SJSA1 (cell line): ENCODE data around the gene FXYD6. TPM values are rescaled to one million over a fixed set of nuclear protein-coding genes. Genes with fewer than 3 reads are reported as not detected.

Experiments
- DNase-seq, 2 experiments: peaks; one replicate each; pipeline ENCODE4 v3.0.0-alpha.2; 2015 to 2020; ENCODE audit warnings: low spot score in 2 of 2, low read depth in 1 of 2
- H3K27ac ChIP-seq: fragments of 250-450 bp; sonication (Bioruptor Pico); 2 replicates; pipeline ENCODE4 v1.5.1; 2020; ENCODE audit warnings: mild to moderate bottlenecking, moderate library complexity
- H3K27me3 ChIP-seq: fragments of 250-450 bp; sonication (Bioruptor Pico); replicated peaks from 2 replicates; pipeline ENCODE4 v1.5.1; 2020; ENCODE audit warnings: mild to moderate bottlenecking, moderate library complexity
- H3K36me3 ChIP-seq: fragments of 250-450 bp; sonication (Bioruptor Pico); 2 replicates; pipeline ENCODE4 v1.5.1; 2020; ENCODE audit warnings: mild to moderate bottlenecking
- H3K4me1 ChIP-seq: fragments of 250-450 bp; sonication (Bioruptor Pico); replicated peaks from 2 replicates; pipeline ENCODE4 v1.6.1; 2021; ENCODE audit warnings: mild to moderate bottlenecking
- H3K4me3 ChIP-seq: fragments of 250-450 bp; sonication (Bioruptor Pico); 2 replicates; pipeline ENCODE4 v1.5.1; 2020; ENCODE audit warnings: mild to moderate bottlenecking
- H3K9me3 ChIP-seq: fragments of 250-450 bp; sonication (Bioruptor Pico); replicated peaks from 2 replicates; pipeline ENCODE4 v1.5.1; 2020; ENCODE audit warnings: mild to moderate bottlenecking
- total RNA-seq: library from RNA; depleted of rRNA; stranded (reverse); fragments of >200 nt; shearing (Covaris generic); gene quantifications from 2 replicates; pipeline ENCODE4 v1.2.3, GENCODE V29; 2014

Gene FXYD6
- total RNA-seq, 1 experiment from 2014 or later: 0.05 TPM

DNA sequence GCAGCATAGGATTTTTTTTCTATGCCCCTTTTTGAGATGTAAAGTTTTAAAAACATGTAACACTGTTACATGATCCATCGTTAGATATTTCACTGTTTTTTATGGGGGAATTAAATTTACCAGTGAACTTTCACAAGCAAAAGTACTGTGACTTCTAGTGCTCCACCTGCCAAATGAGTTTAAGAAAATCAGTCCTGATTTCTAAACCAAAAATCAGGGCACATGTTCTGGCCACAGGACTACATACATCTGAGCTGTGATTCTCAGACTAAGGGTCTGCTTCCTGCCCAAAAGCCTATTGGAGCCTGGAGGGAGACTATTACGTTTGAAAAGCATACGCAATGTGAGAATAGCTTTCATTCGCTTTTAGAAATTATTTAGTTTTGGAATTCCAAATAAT is 30.3 kb upstream of the FXYD6 start:
- no peak for DNase-seq
- H3K9me3 ChIP-seq: no peaks in the 10 kb centered on the region
- no peak overlapping the region for H3K27ac ChIP-seq
- H3K4me1 ChIP-seq: no peaks in the 10 kb centered on the region
- H3K27me3 ChIP-seq: no peaks in the 10 kb centered on the region
- H3K4me3 ChIP-seq: no peak overlapping the region
- H3K36me3 ChIP-seq: no peaks in the 10 kb centered on the region

GRCh38 chr11:117906126-117906525 is 29.7 kb upstream of the FXYD6 start:
- H3K36me3 ChIP-seq: no peaks in the 10 kb centered on the region
- no peaks in the 10 kb centered on the region for H3K9me3 ChIP-seq
- no peak overlapping the region for H3K4me3 ChIP-seq
- no peak for DNase-seq
- no peak overlapping the region for H3K27ac ChIP-seq
- no peaks in the 10 kb centered on the region for H3K4me1 ChIP-seq
- no peaks in the 10 kb centered on the region for H3K27me3 ChIP-seq

DNA sequence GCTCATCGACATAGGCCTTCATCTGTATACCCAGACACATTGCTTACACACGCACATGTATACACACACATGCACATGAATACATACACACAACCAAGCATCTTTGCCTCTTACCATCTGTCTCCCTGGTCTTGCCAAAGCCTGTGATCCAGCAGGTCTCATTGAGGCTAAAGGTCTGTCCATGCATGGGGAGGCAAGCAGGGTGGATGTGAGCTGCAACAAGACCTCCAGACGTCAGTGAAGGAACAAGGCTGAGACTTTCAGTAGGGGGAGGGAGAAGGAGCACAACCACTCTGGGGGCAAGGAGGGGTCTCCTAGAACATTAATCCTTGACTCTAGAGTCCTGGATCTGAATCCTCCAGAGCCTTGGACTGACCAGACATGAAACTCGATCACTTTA is 29.1 kb upstream of the FXYD6 start:
- no peak overlapping the region for H3K27ac ChIP-seq
- H3K27me3 ChIP-seq: no peaks in the 10 kb centered on the region
- H3K9me3 ChIP-seq: no peaks in the 10 kb centered on the region
- no peak for DNase-seq
- no peaks in the 10 kb centered on the region for H3K36me3 ChIP-seq
- H3K4me1 ChIP-seq: no peaks in the 10 kb centered on the region
- H3K4me3 ChIP-seq: no peak overlapping the region

DNA sequence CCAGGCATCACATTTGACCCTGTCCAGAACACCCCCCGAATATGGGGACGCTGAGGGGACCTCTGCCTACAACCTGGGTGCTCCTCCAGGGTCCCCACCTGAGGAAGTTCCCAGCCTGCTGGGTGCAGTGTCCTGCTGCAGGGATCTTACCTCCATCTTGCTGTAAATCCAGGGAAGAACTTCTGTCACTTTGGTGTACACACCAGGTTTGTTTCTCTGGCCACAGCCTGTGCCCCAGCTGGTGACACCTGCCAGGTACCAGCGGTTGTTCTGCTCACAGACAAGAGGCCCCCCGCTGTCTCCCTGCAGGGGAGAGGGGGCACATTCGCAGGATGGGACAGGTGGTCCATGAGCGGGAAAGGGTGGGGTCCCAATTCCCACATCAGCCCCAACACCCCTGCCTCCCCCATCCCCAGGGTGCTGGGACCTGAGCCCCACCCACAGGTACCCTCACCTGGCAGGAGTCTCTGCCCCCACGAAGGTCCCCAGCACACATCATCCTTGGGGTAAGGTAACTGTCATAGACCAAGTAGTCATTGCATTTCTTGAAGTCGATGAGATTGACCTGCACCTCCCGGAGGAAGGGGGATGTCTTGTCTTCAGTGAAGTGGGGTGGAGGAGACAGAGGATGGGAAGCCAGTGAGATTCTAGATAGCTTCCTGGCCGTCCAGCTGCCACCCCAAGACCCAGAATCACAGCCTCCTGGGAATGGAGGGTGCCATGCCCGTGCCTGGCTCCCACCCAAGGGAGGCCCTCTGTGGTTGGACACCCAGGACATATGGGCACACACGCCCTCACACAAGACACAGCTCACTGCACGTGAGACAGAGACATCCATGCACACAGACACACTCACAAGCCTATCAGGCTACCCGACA is 27.3 kb upstream of the FXYD6 start:
- Histone ChIP-seq H3K4me1 (no peaks in the 10 kb centered on the region), H3K9me3 (no peaks in the 10 kb centered on the region), H3K27ac (no peak overlapping the region), H3K27me3 (no peaks in the 10 kb centered on the region), H3K4me3 (no peak overlapping the region), H3K36me3 (no peaks in the 10 kb centered on the region)
- no peak for DNase-seq

GRCh38 chr11:117902001-117902845 is 25.8 kb upstream of the FXYD6 start:
- Histone ChIP-seq H3K4me1 (no peaks in the 10 kb centered on the region), H3K36me3 (no peaks in the 10 kb centered on the region), H3K27ac (no peak overlapping the region), H3K4me3 (no peak overlapping the region), H3K9me3 (no peaks in the 10 kb centered on the region), H3K27me3 (no peaks in the 10 kb centered on the region)
- DNase-seq: no peak

- Histone ChIP-seq H3K27ac (no peak overlapping the region), H3K4me1 (no peaks in the 10 kb centered on the region), H3K36me3 (no peaks in the 10 kb centered on the region), H3K27me3 (no peaks in the 10 kb centered on the region), H3K9me3 (no peaks in the 10 kb centered on the region), H3K4me3 (no peak overlapping the region)
- DNase-seq: no peak
Observed at GRCh38 chr11:117901601-117902000, 25.1 kb upstream of the FXYD6 start.

DNA sequence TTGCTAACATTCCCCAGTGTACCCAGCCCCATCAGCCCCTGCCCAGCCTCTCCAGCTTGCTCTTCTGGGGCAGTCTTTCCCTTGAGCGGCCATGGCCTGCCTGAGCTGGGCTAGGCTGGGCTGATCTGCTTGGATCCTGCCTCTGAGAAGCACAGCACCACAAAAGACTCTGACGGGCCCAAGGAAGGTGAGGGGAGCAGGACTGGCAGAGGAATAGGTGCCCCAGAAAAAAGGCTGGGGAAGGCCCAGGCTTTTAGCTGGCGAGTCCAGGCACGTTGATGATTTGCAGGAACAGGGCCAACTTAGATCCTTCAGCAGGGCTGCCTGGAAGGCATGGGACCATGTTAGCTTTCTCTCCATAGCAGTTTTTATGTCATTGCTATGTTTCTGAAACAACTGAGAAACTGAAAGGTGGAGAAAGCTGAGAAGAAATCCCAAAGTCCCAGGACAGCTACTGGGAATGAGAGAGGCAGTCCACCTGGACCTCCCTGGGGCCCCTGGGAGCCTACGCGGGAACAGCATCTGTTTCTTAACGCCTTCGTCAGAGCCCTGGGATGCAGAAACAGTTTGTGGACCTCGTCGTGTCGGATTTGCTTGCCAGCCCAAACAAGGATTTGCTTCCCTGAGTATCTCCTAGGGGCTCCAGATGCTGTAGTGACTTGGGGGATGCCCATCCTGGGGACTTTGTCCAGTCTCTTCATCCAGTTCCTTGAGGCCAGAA is 24.4 kb upstream of the FXYD6 start:
- Histone ChIP-seq H3K27ac (no peak overlapping the region), H3K27me3 (no peaks in the 10 kb centered on the region), H3K9me3 (no peaks in the 10 kb centered on the region), H3K4me3 (no peak overlapping the region), H3K4me1 (no peaks in the 10 kb centered on the region), H3K36me3 (no peaks in the 10 kb centered on the region)
- DNase-seq: no peak

DNA sequence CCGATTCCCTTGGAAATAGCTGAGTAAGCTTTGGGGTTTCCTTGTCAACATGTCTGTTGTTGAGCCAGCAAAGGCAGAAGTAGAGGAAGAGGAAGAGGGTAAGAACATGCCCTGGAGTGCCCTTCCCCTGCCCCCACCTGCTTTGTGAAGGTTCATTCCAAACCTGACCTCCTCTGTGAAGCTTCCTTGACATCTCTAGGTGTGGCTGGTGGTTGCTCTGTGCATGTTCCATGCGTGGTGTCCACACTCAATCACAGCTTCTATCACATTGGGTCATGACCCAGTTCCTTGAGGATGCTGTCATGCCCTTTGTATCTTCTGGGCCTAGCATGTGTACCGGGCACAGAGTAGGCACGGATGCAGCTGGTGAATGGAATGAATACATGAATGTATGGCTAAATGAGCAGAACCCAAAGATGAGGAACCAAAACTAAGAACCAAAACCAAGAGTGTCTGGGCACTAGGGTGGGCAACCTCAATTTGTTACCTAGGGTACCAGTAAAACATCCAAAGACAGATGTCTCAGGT is 23.7 kb upstream of the FXYD6 start:
- H3K4me3 ChIP-seq: no peak overlapping the region
- no peaks in the 10 kb centered on the region for H3K36me3 ChIP-seq
- H3K9me3 ChIP-seq: no peaks in the 10 kb centered on the region
- H3K27me3 ChIP-seq: no peaks in the 10 kb centered on the region
- H3K4me1 ChIP-seq: no peaks in the 10 kb centered on the region
- no peak overlapping the region for H3K27ac ChIP-seq
- no peak for DNase-seq

DNA sequence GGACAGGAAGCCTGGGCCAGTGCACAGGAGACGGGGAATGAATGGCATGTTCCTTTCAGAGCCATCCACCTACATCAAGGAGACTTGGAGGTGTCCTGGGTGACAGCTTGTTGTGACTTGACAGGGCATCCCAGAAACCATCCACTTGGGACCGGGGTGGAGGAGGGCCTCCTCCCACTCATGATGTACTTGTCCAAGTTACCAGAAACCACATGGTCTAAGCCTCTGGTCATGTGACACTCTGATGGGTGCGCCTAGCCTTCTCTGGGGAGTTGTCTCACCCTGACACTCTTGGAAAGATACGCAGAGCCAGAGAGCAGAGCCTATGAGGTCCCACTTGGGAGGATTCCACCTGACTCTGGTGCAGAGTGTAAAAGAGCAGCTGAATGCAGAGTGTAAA is 21.6 kb upstream of the FXYD6 start:
- Histone ChIP-seq H3K9me3 (no peaks in the 10 kb centered on the region), H3K4me1 (no peaks in the 10 kb centered on the region), H3K27me3 (no peaks in the 10 kb centered on the region), H3K27ac (no peak overlapping the region), H3K36me3 (no peaks in the 10 kb centered on the region), H3K4me3 (no peak overlapping the region)
- DNase-seq: no peak

DNA sequence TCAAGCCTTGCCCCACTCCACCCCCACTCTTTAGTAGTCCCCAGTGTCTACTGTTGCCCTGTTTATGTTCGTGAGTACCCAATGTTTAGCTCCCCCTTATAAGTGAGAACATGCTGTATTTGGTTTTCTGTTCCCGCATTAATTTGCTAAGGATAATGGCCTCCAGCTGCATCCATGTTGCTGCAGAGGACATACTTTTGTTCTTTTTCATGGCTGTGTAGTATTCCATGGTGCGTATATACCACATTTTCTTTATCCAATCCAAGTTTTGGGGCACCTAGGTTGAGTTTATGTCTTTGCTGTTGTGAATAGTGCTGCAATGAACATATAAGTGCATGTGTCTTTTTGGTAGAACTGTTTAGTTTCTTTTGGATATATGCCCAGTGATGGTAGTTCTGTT is 16.2 kb upstream of the FXYD6 start:
- no peaks in the 10 kb centered on the region for H3K36me3 ChIP-seq
- H3K4me1 ChIP-seq: no peaks in the 10 kb centered on the region
- H3K27me3 ChIP-seq: no peaks in the 10 kb centered on the region
- DNase-seq: no peak
- H3K4me3 ChIP-seq: no peak overlapping the region
- no peaks in the 10 kb centered on the region for H3K9me3 ChIP-seq
- no peak overlapping the region for H3K27ac ChIP-seq

DNA sequence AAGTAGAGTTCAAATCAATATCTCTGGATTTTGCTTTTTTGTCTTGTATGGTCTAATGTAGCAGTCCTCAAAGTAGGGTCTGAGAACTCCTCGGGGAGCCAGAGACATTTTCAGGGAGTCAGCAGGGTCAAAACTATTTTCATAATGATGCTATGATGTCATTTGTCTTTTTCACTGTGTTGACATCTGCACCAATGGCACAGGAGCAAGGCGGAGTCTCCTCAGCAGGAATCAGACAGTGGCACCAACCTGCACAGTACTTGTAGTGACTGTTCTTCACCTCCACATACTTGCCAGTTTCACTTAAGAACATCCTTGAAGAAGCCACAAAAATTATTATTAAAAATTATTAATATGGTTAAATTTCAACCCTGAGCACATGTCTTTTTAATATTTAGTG is 14.9 kb upstream of the FXYD6 start:
- Histone ChIP-seq H3K27me3 (no peaks in the 10 kb centered on the region), H3K36me3 (no peaks in the 10 kb centered on the region), H3K4me3 (no peak overlapping the region), H3K4me1 (no peaks in the 10 kb centered on the region), H3K27ac (no peak overlapping the region), H3K9me3 (no peaks in the 10 kb centered on the region)
- no peak for DNase-seq

DNA sequence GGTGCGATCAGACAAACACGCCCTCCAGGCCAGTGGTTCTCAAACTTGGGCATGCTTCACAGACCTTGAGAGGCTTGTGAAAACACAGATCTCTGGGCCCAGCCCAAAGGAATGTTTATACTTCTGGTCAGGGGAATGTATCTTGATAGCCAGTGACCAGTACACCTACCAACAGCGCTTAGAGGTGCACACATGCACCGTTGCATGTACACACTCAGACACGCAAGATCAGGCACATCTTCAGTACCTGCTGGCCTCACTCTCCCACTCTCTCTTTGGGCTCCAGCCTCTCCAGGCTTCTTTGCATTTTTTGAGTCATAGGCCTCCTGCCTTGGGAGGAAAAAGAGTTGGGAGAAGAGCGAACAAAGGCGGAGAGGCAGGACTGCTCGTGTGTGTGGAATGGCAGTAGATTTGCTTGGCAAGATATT is 11.7 kb upstream of the FXYD6 start:
- H3K36me3 ChIP-seq: no peaks in the 10 kb centered on the region
- H3K4me3 ChIP-seq: no peak overlapping the region
- no peaks in the 10 kb centered on the region for H3K27me3 ChIP-seq
- H3K9me3 ChIP-seq: no peaks in the 10 kb centered on the region
- no peaks in the 10 kb centered on the region for H3K4me1 ChIP-seq
- H3K27ac ChIP-seq: no peak overlapping the region
- no peak for DNase-seq

DNA sequence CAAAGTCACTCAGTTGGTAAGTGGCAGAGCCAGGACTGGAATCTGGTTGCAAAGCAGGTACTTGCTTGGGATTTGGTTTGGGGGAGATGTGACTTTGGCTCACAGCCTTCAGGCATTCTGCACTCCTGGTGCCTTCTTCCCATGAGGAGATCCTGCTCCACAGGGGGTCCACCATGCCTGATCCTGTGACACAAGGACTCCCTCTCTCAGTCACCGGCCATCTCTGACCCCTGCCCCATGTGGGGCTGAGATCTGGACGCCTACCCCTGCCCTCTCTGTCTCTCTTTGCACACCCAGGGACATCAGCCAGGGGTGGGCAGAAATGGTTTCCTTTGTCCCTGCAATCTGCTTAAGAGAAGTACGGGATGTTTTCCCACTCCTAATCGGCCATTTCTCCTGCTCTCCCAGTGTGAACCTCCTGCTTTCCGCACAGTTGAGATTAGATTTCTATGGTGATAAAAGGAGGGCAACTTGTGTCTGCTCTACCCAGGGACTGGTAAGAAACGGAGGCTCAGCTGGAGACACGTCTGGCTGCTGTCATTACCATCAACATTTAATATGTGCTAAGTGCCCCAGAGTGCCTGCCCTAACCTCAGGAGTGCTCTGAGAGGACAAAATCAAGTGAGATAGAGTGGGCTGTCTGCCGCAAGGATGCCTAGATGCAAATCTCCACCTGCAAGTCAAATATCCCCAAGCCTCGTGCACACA is 11.1 kb upstream of the FXYD6 start:
- Histone ChIP-seq H3K4me1 (no peaks in the 10 kb centered on the region), H3K27ac (no peak overlapping the region), H3K27me3 (no peaks in the 10 kb centered on the region), H3K9me3 (no peaks in the 10 kb centered on the region), H3K4me3 (no peak overlapping the region), H3K36me3 (no peaks in the 10 kb centered on the region)
- DNase-seq: no peak
